SJCRH30 (cell line): ENCODE measurements around the gene TRIP4. TPM values are rescaled to one million over a fixed set of nuclear protein-coding genes. Genes with fewer than 3 reads are reported as not detected.
"Not testable (repeated sequence)": the region's sequence is repeated elsewhere in the genome, so short reads cannot be mapped to it uniquely, and the experiment has no call there.

Experiments used
- DNase-seq, 2 experiments: peaks; one replicate each; pipeline ENCODE4 v3.0.0-alpha.2; 2015 to 2020
- H3K27ac ChIP-seq: fragments of 250-450 bp; sonication (Bioruptor Pico); 2 replicates; pipeline ENCODE4 v1.5.1; 2020; ENCODE audit warnings: mild to moderate bottlenecking, moderate library complexity
- H3K27me3 ChIP-seq: fragments of 250-450 bp; sonication (Bioruptor Pico); 2 replicates; pipeline ENCODE4 v1.5.1; 2020; ENCODE audit warnings: mild to moderate bottlenecking, moderate library complexity
- H3K36me3 ChIP-seq: fragments of 250-450 bp; sonication (Bioruptor Pico); 2 replicates; pipeline ENCODE4 v1.5.1; 2020; ENCODE audit warnings: mild to moderate bottlenecking, moderate library complexity
- H3K4me1 ChIP-seq: fragments of 250-450 bp; sonication (Bioruptor Pico); 2 replicates; pipeline ENCODE4 v1.5.1; 2020; ENCODE audit warnings: mild to moderate bottlenecking, moderate library complexity
- H3K4me3 ChIP-seq: fragments of 250-450 bp; sonication (Bioruptor Pico); 2 replicates; pipeline ENCODE4 v1.5.1; 2020; ENCODE audit warnings: mild to moderate bottlenecking, moderate library complexity
- H3K9me3 ChIP-seq: fragments of 250-450 bp; sonication (Bioruptor Pico); replicated peaks from 2 replicates; pipeline ENCODE4 v1.5.1; 2020; ENCODE audit warnings: mild to moderate bottlenecking, moderate library complexity
- total RNA-seq: library from RNA; depleted of rRNA; stranded (reverse); fragments of >200 nt; shearing (Covaris generic); gene quantifications from 2 replicates; pipeline ENCODE4 v1.2.3, GENCODE V29; 2014

Gene TRIP4
- total RNA-seq, 1 experiment from 2014 or later, result 8.8 TPM

DNA sequence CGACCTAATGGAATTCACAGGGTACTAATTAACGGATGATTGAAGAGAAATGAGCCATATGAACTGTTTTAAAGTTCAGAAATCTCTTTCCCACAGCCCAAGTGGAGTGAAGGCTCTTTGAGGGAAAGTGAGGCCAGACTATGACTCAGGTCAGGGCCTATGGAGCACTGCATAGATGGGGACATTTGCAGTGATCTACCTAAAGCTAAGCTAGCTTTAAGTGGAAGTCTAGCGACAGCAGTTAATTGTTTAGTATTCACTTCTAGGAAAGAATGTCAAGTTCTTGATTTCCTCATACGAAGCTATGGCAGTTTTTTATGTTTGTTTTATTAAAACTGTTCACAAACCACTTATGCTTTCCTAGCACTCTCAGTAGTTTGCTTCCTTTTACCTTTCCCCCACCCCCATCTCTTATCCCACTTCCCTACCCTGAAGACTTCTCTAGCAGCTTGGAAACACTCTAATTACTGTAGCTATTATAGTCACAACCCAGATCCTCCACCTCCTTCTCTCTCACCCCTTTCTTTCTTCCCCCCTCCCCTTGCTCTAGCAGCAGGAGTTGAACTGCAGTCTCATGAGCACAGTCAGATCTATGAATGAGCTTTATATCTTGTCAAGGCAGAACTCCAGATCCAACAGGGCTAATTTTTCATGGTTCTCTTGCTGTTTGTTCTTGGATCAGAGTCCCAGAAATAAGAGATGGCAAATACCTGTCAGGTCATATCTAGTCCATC lies 78.9 kb downstream of the TRIP4 start:
- Histone ChIP-seq H3K27me3 (no peaks in the 10 kb centered on the region), H3K4me1 (peaks cover 18% of the 10 kb centered on the region), H3K9me3 (no peaks in the 10 kb centered on the region), H3K4me3 (no peak overlapping the region), H3K36me3 (peaks cover 17% of the 10 kb centered on the region), H3K27ac (no peak overlapping the region)
- DNase-seq, result no peak

DNA sequence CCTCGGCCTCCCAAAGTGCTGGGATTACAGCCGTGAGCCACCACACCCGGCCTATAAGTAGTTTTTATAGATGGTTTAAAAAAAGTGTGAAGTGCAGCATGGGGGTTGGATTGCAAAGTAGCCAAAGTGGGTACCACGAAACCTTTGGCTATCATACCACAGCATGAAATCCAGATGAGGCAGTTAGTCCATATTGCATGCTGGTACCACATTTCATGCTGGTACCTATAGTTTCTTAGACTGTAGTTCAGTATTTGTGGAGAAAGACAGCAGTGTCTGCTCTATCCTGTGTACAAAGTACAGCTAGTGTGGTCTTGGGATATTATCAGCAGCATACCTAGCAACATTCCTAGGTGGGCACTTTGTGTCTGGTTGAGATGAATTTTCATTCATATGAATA lies 84.5 kb downstream of the TRIP4 start:
- peaks cover 17% of the 10 kb centered on the region for H3K36me3 ChIP-seq
- H3K4me3 ChIP-seq, result no peak overlapping the region
- H3K9me3 ChIP-seq, result no peaks in the 10 kb centered on the region
- DNase-seq, result no peak
- no peaks in the 10 kb centered on the region for H3K27me3 ChIP-seq
- no peak overlapping the region for H3K27ac ChIP-seq
- no peaks in the 10 kb centered on the region for H3K4me1 ChIP-seq

- H3K4me1 ChIP-seq, result no peaks in the 10 kb centered on the region
- no peak overlapping the region for H3K27ac ChIP-seq
- H3K27me3 ChIP-seq, result no peaks in the 10 kb centered on the region
- peaks cover 8% of the 10 kb centered on the region for H3K36me3 ChIP-seq
- DNase-seq, result no peak
- H3K9me3 ChIP-seq, result no peaks in the 10 kb centered on the region
- no peak overlapping the region for H3K4me3 ChIP-seq
These were observed 87.2 kb downstream of the TRIP4 start for GRCh38 chr15:64474846-64475245.

GRCh38 chr15:64476550-64476949 lies 88.9 kb downstream of the TRIP4 start:
- no peak overlapping the region for H3K27ac ChIP-seq
- 0 out of 2 replicates have a peak, but pooled peaks cover 2% of the 10 kb centered on the region for H3K36me3 ChIP-seq
- no peak overlapping the region for H3K4me3 ChIP-seq
- no peaks in the 10 kb centered on the region for H3K4me1 ChIP-seq
- no peak for DNase-seq
- no peaks in the 10 kb centered on the region for H3K27me3 ChIP-seq
- no peaks in the 10 kb centered on the region for H3K9me3 ChIP-seq

- Histone ChIP-seq H3K9me3 (no peaks in the 10 kb centered on the region), H3K36me3 (0 out of 2 replicates have a peak, but pooled peaks cover 2% of the 10 kb centered on the region), H3K27me3 (no peaks in the 10 kb centered on the region), H3K4me3 (no peak overlapping the region), H3K4me1 (no peaks in the 10 kb centered on the region), H3K27ac (no peak overlapping the region)
- DNase-seq, result no peak
These were observed 91.2 kb downstream of the TRIP4 start for GRCh38 chr15:64478863-64479262.

GRCh38 chr15:64480891-64481290 lies 93.3 kb downstream of the TRIP4 start:
- Histone ChIP-seq H3K27ac (no peak overlapping the region), H3K36me3 (peaks cover 7% of the 10 kb centered on the region; the same call in 1 of the 2 replicates), H3K4me1 (no peaks in the 10 kb centered on the region), H3K4me3 (no peak overlapping the region), H3K27me3 (no peaks in the 10 kb centered on the region), H3K9me3 (no peaks in the 10 kb centered on the region)
- DNase-seq, result no peak

DNA sequence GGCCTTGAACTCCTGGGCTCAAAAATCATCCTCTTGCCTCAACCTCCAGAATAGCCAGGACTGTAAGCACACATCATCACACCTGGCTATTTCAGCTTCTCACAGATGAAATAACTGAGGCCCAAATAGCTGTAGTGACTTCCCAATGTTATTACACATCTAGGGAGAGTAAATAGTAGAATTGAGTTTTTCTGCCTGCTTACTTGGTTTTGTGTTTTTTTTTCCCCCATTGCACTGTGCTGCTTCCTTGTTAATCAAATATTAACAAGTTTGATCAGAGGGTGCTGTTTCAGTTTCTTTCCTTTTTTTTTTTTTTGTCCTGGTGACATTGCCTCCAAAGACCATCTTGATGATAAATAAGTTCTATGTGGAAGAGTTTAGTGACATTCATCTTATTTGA lies 96.1 kb downstream of the TRIP4 start:
- H3K4me3 ChIP-seq, result no peak overlapping the region
- no peaks in the 10 kb centered on the region for H3K27me3 ChIP-seq
- no peaks in the 10 kb centered on the region for H3K4me1 ChIP-seq
- H3K9me3 ChIP-seq, result no peaks in the 10 kb centered on the region
- peaks cover 16% of the 10 kb centered on the region; the same call in 1 of the 2 replicates for H3K36me3 ChIP-seq
- no peak overlapping the region for H3K27ac ChIP-seq
- DNase-seq, result no peak

- H3K27ac ChIP-seq, result no peak overlapping the region
- no peak for DNase-seq
- peaks cover 20% of the 10 kb centered on the region; the same call in 1 of the 2 replicates for H3K36me3 ChIP-seq
- no peaks in the 10 kb centered on the region for H3K4me1 ChIP-seq
- H3K27me3 ChIP-seq, result no peaks in the 10 kb centered on the region
- no peak overlapping the region for H3K4me3 ChIP-seq
- no peaks in the 10 kb centered on the region for H3K9me3 ChIP-seq
These were observed 98.2 kb downstream of the TRIP4 start for GRCh38 chr15:64485796-64486195.

DNA sequence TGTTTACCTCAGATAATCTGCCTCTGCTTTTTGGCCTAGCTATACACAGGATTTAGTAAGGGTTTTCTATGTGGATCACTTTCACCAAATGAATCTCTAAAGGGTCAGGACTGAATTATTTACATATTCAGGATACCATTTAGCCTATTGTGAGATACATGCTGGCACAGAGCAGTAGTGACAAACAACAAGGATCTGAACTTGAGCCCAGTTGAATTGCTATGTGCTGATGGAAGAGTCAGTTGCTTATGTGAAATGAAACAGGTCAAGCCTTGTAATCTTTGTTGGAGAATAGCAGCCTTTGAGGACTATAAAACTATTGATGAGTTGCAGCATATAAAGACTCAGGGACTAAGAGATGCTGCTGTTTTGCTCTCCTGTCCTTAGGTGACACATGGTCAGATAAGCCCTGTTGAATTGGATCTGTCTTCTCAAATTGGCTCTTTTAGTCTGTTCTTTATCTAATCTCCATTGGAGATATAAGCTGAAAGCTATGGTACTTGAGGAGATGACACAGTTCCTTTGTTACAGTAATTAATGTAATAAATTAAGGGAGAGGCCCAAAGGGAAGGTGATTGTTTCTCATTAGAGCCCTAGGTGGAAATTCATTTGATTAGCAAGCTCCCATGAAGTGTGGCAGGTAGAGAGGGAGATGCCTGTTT lies 103.1 kb downstream of the TRIP4 start:
- Histone ChIP-seq H3K4me1 (no peaks in the 10 kb centered on the region), H3K4me3 (no peak overlapping the region)

GRCh38 chr15:64493641-64494040 lies 106.0 kb downstream of the TRIP4 start:
- DNase-seq, result no peak
- Histone ChIP-seq H3K4me1 (no peaks in the 10 kb centered on the region), H3K9me3 (no peaks in the 10 kb centered on the region), H3K27me3 (no peaks in the 10 kb centered on the region), H3K36me3 (0 out of 2 replicates have a peak, but pooled peaks cover 9% of the 10 kb centered on the region), H3K4me3 (no peak overlapping the region), H3K27ac (no peak overlapping the region)

More for the DNA sequence above, 103.1 kb downstream of the TRIP4 start:
- no peak for DNase-seq
- peaks cover 17% of the 10 kb centered on the region; the same call in 1 of the 2 replicates for H3K36me3 ChIP-seq
- H3K9me3 ChIP-seq, result no peaks in the 10 kb centered on the region
- no peaks in the 10 kb centered on the region for H3K27me3 ChIP-seq
- H3K27ac ChIP-seq, result no peak overlapping the region

DNA sequence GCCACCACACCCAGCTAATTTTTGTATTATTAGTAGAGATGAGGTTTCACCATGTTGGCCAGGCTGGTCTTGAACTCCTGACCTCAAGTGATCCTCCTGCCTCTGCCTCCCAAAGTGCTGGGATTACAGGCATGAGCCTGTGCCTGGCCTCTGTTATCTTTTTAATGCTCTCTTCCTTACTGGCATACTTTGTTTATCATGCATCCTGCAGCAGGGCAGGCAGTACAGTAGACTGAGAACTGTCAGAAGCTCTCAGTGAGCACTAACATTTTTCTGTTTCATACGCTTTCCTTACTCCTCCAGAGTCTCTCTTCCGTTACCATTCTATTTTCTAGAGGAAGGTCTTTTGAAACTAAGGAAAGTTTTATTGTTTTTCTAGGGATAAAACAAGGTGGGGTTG lies 108.3 kb downstream of the TRIP4 start:
- peaks cover 23% of the 10 kb centered on the region for H3K36me3 ChIP-seq
- H3K9me3 ChIP-seq, H3K27ac ChIP-seq, H3K4me3 ChIP-seq, H3K27me3 ChIP-seq, DNase-seq, H3K4me1 ChIP-seq: not testable (repeated sequence)

- Histone ChIP-seq H3K27me3 (no peaks in the 10 kb centered on the region), H3K27ac (no peak overlapping the region), H3K36me3 (peaks cover 29% of the 10 kb centered on the region), H3K4me3 (no peak overlapping the region), H3K9me3 (no peaks in the 10 kb centered on the region), H3K4me1 (no peaks in the 10 kb centered on the region)
- no peak for DNase-seq
These were observed 113.2 kb downstream of the TRIP4 start for GRCh38 chr15:64500695-64501395.

DNA sequence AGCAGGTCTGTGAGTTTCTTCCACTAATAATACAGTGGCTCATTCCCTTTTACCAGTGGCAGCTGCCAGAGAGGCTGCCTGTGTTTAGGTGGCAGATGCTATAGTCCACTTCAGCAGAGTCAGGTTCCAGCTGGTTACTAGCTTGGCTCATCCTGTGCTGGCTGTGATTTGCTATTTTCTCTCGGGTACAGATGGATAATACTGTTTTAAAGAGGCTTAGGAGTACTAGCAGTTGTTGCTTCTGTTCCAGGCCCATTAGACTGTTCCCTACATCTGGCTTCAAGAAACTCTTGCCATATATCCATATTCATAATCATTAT lies 113.7 kb downstream of the TRIP4 start:
- Histone ChIP-seq H3K27ac (no peak overlapping the region), H3K9me3 (no peaks in the 10 kb centered on the region), H3K4me1 (no peaks in the 10 kb centered on the region), H3K36me3 (peaks cover 29% of the 10 kb centered on the region), H3K27me3 (no peaks in the 10 kb centered on the region), H3K4me3 (no peak overlapping the region)
- no peak for DNase-seq

DNA sequence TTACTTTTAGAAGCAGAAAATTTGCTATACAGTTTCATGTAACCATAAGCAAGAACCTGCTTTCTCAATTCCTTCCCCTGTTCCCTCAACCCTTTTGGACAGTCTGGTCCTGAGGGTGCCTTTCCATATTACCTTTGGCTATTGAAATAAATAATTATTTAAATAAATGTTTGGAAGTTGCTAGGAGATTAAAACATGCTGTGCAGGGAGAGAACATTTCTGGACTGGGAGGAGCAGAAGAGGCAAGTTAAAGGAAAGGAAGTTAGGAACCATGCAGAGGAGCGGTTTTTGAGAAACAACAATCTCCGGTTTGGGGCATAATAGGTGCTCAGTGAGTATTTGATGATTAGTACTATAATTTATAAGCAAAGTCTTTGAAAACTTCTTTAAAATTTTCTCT lies 114.5 kb downstream of the TRIP4 start:
- no peaks in the 10 kb centered on the region for H3K27me3 ChIP-seq
- H3K27ac ChIP-seq, result no peak overlapping the region

DNA sequence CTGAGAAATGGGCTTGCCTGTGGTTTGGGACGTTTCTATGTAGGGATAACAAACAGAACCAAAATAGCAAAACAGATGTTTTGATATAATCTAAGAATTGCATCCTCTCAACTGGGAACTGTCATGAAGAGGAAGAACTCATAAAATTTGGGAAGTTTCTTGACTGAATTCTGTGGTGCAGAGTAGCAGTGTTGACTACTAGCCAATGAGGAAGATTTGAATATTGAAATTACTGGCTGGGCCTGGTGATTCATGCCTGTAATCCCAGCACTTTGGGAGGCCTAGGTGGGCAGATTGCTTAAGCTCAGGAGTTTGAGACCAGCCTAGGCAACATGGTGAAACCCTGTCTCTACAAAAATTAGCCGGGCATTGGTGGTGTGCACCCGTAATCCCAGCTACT lies 114.9 kb downstream of the TRIP4 start:
- Histone ChIP-seq H3K4me1 (no peaks in the 10 kb centered on the region), H3K27ac (no peak overlapping the region), H3K9me3 (no peaks in the 10 kb centered on the region), H3K36me3 (peaks cover 25% of the 10 kb centered on the region), H3K4me3 (no peak overlapping the region), H3K27me3 (no peaks in the 10 kb centered on the region)
- no peak for DNase-seq

More for the DNA sequence above, 114.5 kb downstream of the TRIP4 start:
- Histone ChIP-seq H3K36me3 (peaks cover 25% of the 10 kb centered on the region), H3K4me3 (no peak overlapping the region), H3K9me3 (no peaks in the 10 kb centered on the region), H3K4me1 (no peaks in the 10 kb centered on the region)
- no peak for DNase-seq
